Right lobe of liver (tissue), 6 donors: ENCODE measurements around the gene MAP3K4. TPM values are rescaled to one million over a fixed set of nuclear protein-coding genes. Genes with fewer than 3 reads are reported as not detected.

Experiments
- ATAC-seq, 4 donors: fragments of 200-7000 bp; cut with Tn5 transposase; one replicate each; pipeline ENCODE4 v1.9.1; 2020; ENCODE audit warnings: mild to moderate bottlenecking in 4 of 4, moderate library complexity in 4 of 4
- DNase-seq, 3 donors: peaks; one replicate each; pipeline ENCODE4 v3.0.0-alpha.2; 2020
- H3K27ac ChIP-seq, 3 donors: fragments of 200-600 bp; one replicate each; pipeline ENCODE4 v1.8.0; 2022
- H3K27me3 ChIP-seq, 2 donors: fragments of 200-600 bp; one replicate each; pipeline ENCODE4 v1.8.0; 2022
- H3K36me3 ChIP-seq, 4 donors: fragments of 200-600 bp; sonication (generic) in 1 of 4; one replicate each; pipeline versions ENCODE4 v1.5.1 to v1.8.0; 2017 to 2022; ENCODE audit warnings: control low read depth in 1 of 4
- H3K4me1 ChIP-seq, 4 donors: fragments of 200-600 bp; sonication (generic) in 1 of 4; one replicate each; pipeline versions ENCODE4 v1.5.1 to v1.8.0; 2017 to 2022; ENCODE audit warnings: control low read depth in 1 of 4
- H3K4me3 ChIP-seq, 3 donors: fragments of 200-600 bp; one replicate each; pipeline ENCODE4 v1.8.0; 2022
- H3K9me3 ChIP-seq, 4 donors: fragments of 200-600 bp; sonication (generic) in 1 of 4; one replicate each; pipeline versions ENCODE4 v1.5.1 to v1.8.0; 2017 to 2022; ENCODE audit warnings: control low read depth in 1 of 4
- CTCF ChIP-seq, 4 donors: fragments of 200-600 bp in 3 of 4; fragments of 450-650 bp in 1 of 4; IDR thresholded peaks; one replicate each; pipeline versions ENCODE4 v1.5.1 to v1.8.0; 2016 to 2022; ENCODE audit warnings: antibody characterized with exemption in 4 of 4, mild to moderate bottlenecking in 2 of 4
- POLR2A ChIP-seq: fragments of 450-650 bp; IDR thresholded peaks from one replicate; pipeline ENCODE4 v1.6.1; 2017; ENCODE audit warnings: antibody characterized with exemption, mild to moderate bottlenecking
- WGBS: methylation state at CpG from one replicate; pipeline ENCODE4 v1.1.6; 2018; ENCODE audit warnings: low coverage, low lambda C conversion rate; ENCODE audit not compliant: insufficient coverage; ENCODE audit errors: missing lambda C conversion rate; 5-methylcytosine and 5-hydroxymethylcytosine counted together
- intact Hi-C, 2 donors: fragments of 100-400 bp; cut with DNase I; formaldehyde crosslinking; loops; one replicate each; pipeline versions ENCODE4 v1.11.2 to v1.14.1; 2022
- total RNA-seq, 6 experiments: library from RNA; depleted of rRNA in 2 of 6; stranded (reverse); fragments of >200 nt in 2 of 6; fragmentation: NEBNext Ultra II Directional in 3 of 6; extraction: Animal tissue kit (Norgen Biotek cat#: 25700) in 3 of 6; gene quantifications; one replicate each; pipeline versions ENCODE4 v1.1.0 to v1.2.4, GENCODE V29; 2016 to 2023
- donor health status: DM: no; HTN: yes; CAD: no.
- donor health status: DM: no; HTN: no; CAD: no.
- donor health status: DM: no; HTN: no; CAD: no.
- donor health status: DM: no; HTN: yes; CAD: no.
- donor health status: DM: no; HTN: yes; CAD: no.

The MAP3K4 gene
- total RNA-seq, 6 experiments from 2014 or later, result 9.4 to 20.5 (median 13.1) TPM

GRCh38 chr6:161163466-161164181 is 172.1 kb downstream of the MAP3K4 start:
- DNase-seq (peak in 1 of 3 donors; percentile 28), ATAC-seq (no peak)
- H3K4me3 ChIP-seq, result no peak overlapping the region
- peak overlapping the region in 2 of 3 donors; percentile 27 to 41 for H3K27ac ChIP-seq
- H3K4me1 ChIP-seq, result peaks cover 0 to 22% (median 10%) of the 10 kb centered on the region in 4 donors
- 83% methylated on average over 3 of the region's 13 CpGs for WGBS
- H3K27me3 ChIP-seq, result no peaks in the 10 kb centered on the region
- H3K9me3 ChIP-seq, result no peaks in the 10 kb centered on the region
- TF ChIP-seq POLR2A, result no peak
- intact Hi-C loops, result no loop called here
- no peaks in the 10 kb centered on the region for H3K36me3 ChIP-seq

GRCh38 chr6:161164182-161164625 is 172.6 kb downstream of the MAP3K4 start:
- WGBS, result 70% methylated on average over 4 of the region's 9 CpGs
- Histone ChIP-seq H3K36me3 (no peaks in the 10 kb centered on the region), H3K27me3 (no peaks in the 10 kb centered on the region), H3K27ac (no peak overlapping the region), H3K4me3 (no peak overlapping the region), H3K4me1 (peaks cover 0 to 22% (median 10%) of the 10 kb centered on the region in 4 donors), H3K9me3 (no peaks in the 10 kb centered on the region)
- TF ChIP-seq POLR2A (no peak), CTCF (IDR thresholded peaks at IDR 0.05) (no peak)
- peak in 1 of 3 donors; percentile 24 for DNase-seq
- intact Hi-C loops, result no loop called here
- ATAC-seq, result no peak

- 90% methylated on average over 6 of the region's 11 CpGs for WGBS
- TF ChIP-seq POLR2A, result no peak
- TF ChIP-seq CTCF (IDR thresholded peaks at IDR 0.05), result no peak
- Histone ChIP-seq H3K27ac (no peak overlapping the region), H3K27me3 (no peaks in the 10 kb centered on the region), H3K4me1 (peaks cover 0 to 22% (median 10%) of the 10 kb centered on the region in 4 donors), H3K36me3 (no peaks in the 10 kb centered on the region), H3K9me3 (no peaks in the 10 kb centered on the region), H3K4me3 (no peak overlapping the region)
- DNase-seq (peak in 1 of 3 donors; percentile 13), ATAC-seq (no peak)
- intact Hi-C loops, result no loop called here
Observed at GRCh38 chr6:161166176-161166575, 174.6 kb downstream of the MAP3K4 start.

- no peak overlapping the region for H3K4me3 ChIP-seq
- H3K36me3 ChIP-seq, result no peaks in the 10 kb centered on the region
- no peaks in the 10 kb centered on the region for H3K9me3 ChIP-seq
- WGBS, result 88% methylated on average over 4 of the region's 5 CpGs
- TF ChIP-seq CTCF (IDR thresholded peaks at IDR 0.05), result no peak
- no peak for TF ChIP-seq POLR2A
- no peak overlapping the region for H3K27ac ChIP-seq
- H3K4me1 ChIP-seq, result peaks cover 0 to 20% (median 8%) of the 10 kb centered on the region in 4 donors
- intact Hi-C loops, result no loop called here
- DNase-seq, result no peak
- no peak for ATAC-seq
- H3K27me3 ChIP-seq, result no peaks in the 10 kb centered on the region
Observed at GRCh38 chr6:161166677-161167076, 175.1 kb downstream of the MAP3K4 start.
